ENCODE results near the gene AGBL1. TPM values are rescaled to one million over a fixed set of nuclear protein-coding genes. Genes with fewer than 3 reads are reported as not detected.

Gene AGBL1
- total RNA-seq, 3 donors from 2014 or later (not counting 1 experiment from before 2014, with no cell fraction given): not detected

- Histone ChIP-seq H3K27ac (ENCODE audit: low read length) (no peak overlapping the region), H3K27me3 (ENCODE audit: control insufficient read depth, insufficient read depth, low read length) (no peaks in the 10 kb centered on the region), H3K4me3 (ENCODE audit: low read length) (no peak overlapping the region), H3K9me3 (ENCODE audit: control insufficient read depth, insufficient read depth, low read length) (peaks cover 14% of the 10 kb centered on the region), H3K36me3 (ENCODE audit: control insufficient read depth, insufficient read depth, low read length) (no peaks in the 10 kb centered on the region), H3K4me1 (ENCODE audit: control insufficient read depth, insufficient read depth, low read length) (no peaks in the 10 kb centered on the region)
- Mint-ChIP-seq H3K36me3 (no peaks in the 10 kb centered on the region), H3K27me3 (ENCODE audit: low read depth in 2 of 2) (no peaks in the 10 kb centered on the region), H3K27ac (no peak overlapping the region), H3K9me3 (peaks cover 4 to 6% of the 10 kb centered on the region in 2 donors), H3K4me1 (no peaks in the 10 kb centered on the region), H3K4me3 (no peak overlapping the region)
- intact Hi-C loops (cut with micrococcal nuclease): no loop called here
- ATAC-seq (no peak), DNase-seq (no peak)
- TF ChIP-seq CTCF (IDR thresholded peaks at IDR 0.05): no peak
Measured at GRCh38 chr15:86333819-86334218, 254.1 kb downstream of the AGBL1 start.

GRCh38 chr15:86336051-86336788 is 256.5 kb downstream of the AGBL1 start:
- H3K9me3 Mint-ChIP-seq: peaks cover 4 to 9% of the 10 kb centered on the region in 2 donors
- H3K4me1 Mint-ChIP-seq: no peaks in the 10 kb centered on the region
- 72% methylated on average over 6 of the region's 6 CpGs for WGBS (ENCODE audit: insufficient coverage)
- ATAC-seq (no peak), DNase-seq (no peak)
- H3K36me3 Mint-ChIP-seq: no peaks in the 10 kb centered on the region
- no peak for TF ChIP-seq CTCF (IDR thresholded peaks at IDR 0.05)
- H3K9me3 ChIP-seq (ENCODE audit: control insufficient read depth, insufficient read depth, low read length): no peaks in the 10 kb centered on the region
- no peaks in the 10 kb centered on the region for H3K4me1 ChIP-seq (ENCODE audit: control insufficient read depth, insufficient read depth, low read length)
- no peak overlapping the region for H3K4me3 ChIP-seq (ENCODE audit: low read length)
- H3K27ac ChIP-seq (ENCODE audit: low read length): no peak overlapping the region
- H3K36me3 ChIP-seq (ENCODE audit: control insufficient read depth, insufficient read depth, low read length): no peaks in the 10 kb centered on the region
- H3K4me3 Mint-ChIP-seq: no peak overlapping the region
- intact Hi-C loops (cut with micrococcal nuclease): no loop called here
- H3K27me3 Mint-ChIP-seq (ENCODE audit: low read depth in 2 of 2): no peaks in the 10 kb centered on the region
- no peak overlapping the region for H3K27ac Mint-ChIP-seq
- no peaks in the 10 kb centered on the region for H3K27me3 ChIP-seq (ENCODE audit: control insufficient read depth, insufficient read depth, low read length)

GRCh38 chr15:86337071-86337470 is 257.4 kb downstream of the AGBL1 start:
- Mint-ChIP-seq H3K27ac (no peak overlapping the region), H3K4me3 (no peak overlapping the region), H3K9me3 (peaks cover 4 to 9% of the 10 kb centered on the region in 2 donors), H3K27me3 (ENCODE audit: low read depth in 2 of 2) (no peaks in the 10 kb centered on the region), H3K36me3 (no peaks in the 10 kb centered on the region), H3K4me1 (no peaks in the 10 kb centered on the region)
- Histone ChIP-seq H3K27me3 (ENCODE audit: control insufficient read depth, insufficient read depth, low read length) (no peaks in the 10 kb centered on the region), H3K36me3 (ENCODE audit: control insufficient read depth, insufficient read depth, low read length) (no peaks in the 10 kb centered on the region), H3K9me3 (ENCODE audit: control insufficient read depth, insufficient read depth, low read length) (no peaks in the 10 kb centered on the region), H3K4me3 (ENCODE audit: low read length) (no peak overlapping the region), H3K4me1 (ENCODE audit: control insufficient read depth, insufficient read depth, low read length) (no peaks in the 10 kb centered on the region), H3K27ac (ENCODE audit: low read length) (no peak overlapping the region)
- DNase-seq: no peak
- WGBS (ENCODE audit: insufficient coverage): 93% methylated on average over 2 of the region's 2 CpGs
- no peak for TF ChIP-seq CTCF (IDR thresholded peaks at IDR 0.05)
- intact Hi-C loops (cut with micrococcal nuclease): no loop called here
- ATAC-seq: no peak

GRCh38 chr15:86347245-86347644 is 267.6 kb downstream of the AGBL1 start:
- Mint-ChIP-seq H3K9me3 (no peaks in the 10 kb centered on the region), H3K4me3 (no peak overlapping the region), H3K4me1 (no peaks in the 10 kb centered on the region), H3K36me3 (no peaks in the 10 kb centered on the region), H3K27me3 (ENCODE audit: low read depth in 2 of 2) (peaks cover 0 to 2% of the 10 kb centered on the region in 2 donors), H3K27ac (no peak overlapping the region)
- Histone ChIP-seq H3K4me3 (ENCODE audit: low read length) (no peak overlapping the region), H3K4me1 (ENCODE audit: control insufficient read depth, insufficient read depth, low read length) (no peaks in the 10 kb centered on the region), H3K27ac (ENCODE audit: low read length) (no peak overlapping the region), H3K9me3 (ENCODE audit: control insufficient read depth, insufficient read depth, low read length) (no peaks in the 10 kb centered on the region), H3K27me3 (ENCODE audit: control insufficient read depth, insufficient read depth, low read length) (no peaks in the 10 kb centered on the region), H3K36me3 (ENCODE audit: control insufficient read depth, insufficient read depth, low read length) (no peaks in the 10 kb centered on the region)
- intact Hi-C loops (cut with micrococcal nuclease): no loop called here
- no peak for TF ChIP-seq CTCF (IDR thresholded peaks at IDR 0.05)
- ATAC-seq: no peak
- WGBS (ENCODE audit: insufficient coverage): 77% methylated on average over 1 of the region's 2 CpGs
- DNase-seq: no peak
